Glutamatergic neuron (in vitro differentiated cells): ENCODE measurements around the gene PPIB. TPM values are rescaled to one million over a fixed set of nuclear protein-coding genes. Genes with fewer than 3 reads are reported as not detected.

Experiments
- DNase-seq: peaks from one replicate; pipeline ENCODE4 v3.0.0; 2022
- H3K27ac Mint-ChIP-seq: one replicate; pipeline ENCODE4 v1.8.0; 2020; ENCODE audit warnings: mild to moderate bottlenecking, mixed read lengths, inconsistent platforms; ENCODE audit not compliant: unreplicated experiment
- H3K27me3 Mint-ChIP-seq: one replicate; pipeline ENCODE4 v1.8.0; 2020; ENCODE audit warnings: mild to moderate bottlenecking, moderate library complexity, mixed read lengths, inconsistent platforms; ENCODE audit not compliant: unreplicated experiment
- H3K36me3 Mint-ChIP-seq: one replicate; pipeline ENCODE4 v1.8.0; 2020; ENCODE audit warnings: mild to moderate bottlenecking, mixed read lengths, inconsistent platforms; ENCODE audit not compliant: unreplicated experiment
- H3K4me1 Mint-ChIP-seq: one replicate; pipeline ENCODE4 v1.8.0; 2020; ENCODE audit warnings: mild to moderate bottlenecking, low read depth, mixed read lengths, inconsistent platforms; ENCODE audit not compliant: unreplicated experiment
- H3K4me3 Mint-ChIP-seq: one replicate; pipeline ENCODE4 v1.8.0; 2020; ENCODE audit warnings: mild to moderate bottlenecking, mixed read lengths, inconsistent platforms; ENCODE audit not compliant: unreplicated experiment
- H3K9me3 Mint-ChIP-seq: one replicate; pipeline ENCODE4 v1.8.0; 2020; ENCODE audit warnings: mild to moderate bottlenecking, moderate library complexity, mixed read lengths, inconsistent platforms; ENCODE audit not compliant: unreplicated experiment
- CTCF ChIP-seq: fragments of 200-600 bp; sonication (generic); IDR thresholded peaks from one replicate; pipeline ENCODE4 v1.5.0; 2021; ENCODE audit not compliant: partially characterized antibody, unreplicated experiment
- total RNA-seq: library from RNA; stranded (reverse); fragmentation: NEBNext Ultra II Directional; extraction: Animal tissue kit (Norgen Biotek cat#: 25700); gene quantifications from one replicate; pipeline ENCODE4 v1.2.1, GENCODE V29; 2021; ENCODE audit not compliant: unreplicated experiment

Gene PPIB
- total RNA-seq, 1 donor from 2014 or later: 228 TPM

- Mint-ChIP-seq H3K36me3 (no peaks in the 10 kb centered on the region), H3K9me3 (peaks cover 7% of the 10 kb centered on the region), H3K4me1 (peaks cover 2% of the 10 kb centered on the region), H3K27me3 (peaks cover 5% of the 10 kb centered on the region), H3K27ac (no peak overlapping the region), H3K4me3 (no peak overlapping the region)
- no peak for TF ChIP-seq CTCF
- DNase-seq: no peak
These were observed 12.8 kb downstream of the PPIB start for GRCh38 chr15:64149893-64150578.

GRCh38 chr15:64149424-64149823 is 13.4 kb downstream of the PPIB start:
- TF ChIP-seq CTCF: no peak
- no peak overlapping the region for H3K4me3 Mint-ChIP-seq
- no peak for DNase-seq
- peaks cover 5% of the 10 kb centered on the region for H3K27me3 Mint-ChIP-seq
- peaks cover 2% of the 10 kb centered on the region for H3K4me1 Mint-ChIP-seq
- H3K9me3 Mint-ChIP-seq: peaks cover 7% of the 10 kb centered on the region
- no peaks in the 10 kb centered on the region for H3K36me3 Mint-ChIP-seq
- H3K27ac Mint-ChIP-seq: no peak overlapping the region

DNA sequence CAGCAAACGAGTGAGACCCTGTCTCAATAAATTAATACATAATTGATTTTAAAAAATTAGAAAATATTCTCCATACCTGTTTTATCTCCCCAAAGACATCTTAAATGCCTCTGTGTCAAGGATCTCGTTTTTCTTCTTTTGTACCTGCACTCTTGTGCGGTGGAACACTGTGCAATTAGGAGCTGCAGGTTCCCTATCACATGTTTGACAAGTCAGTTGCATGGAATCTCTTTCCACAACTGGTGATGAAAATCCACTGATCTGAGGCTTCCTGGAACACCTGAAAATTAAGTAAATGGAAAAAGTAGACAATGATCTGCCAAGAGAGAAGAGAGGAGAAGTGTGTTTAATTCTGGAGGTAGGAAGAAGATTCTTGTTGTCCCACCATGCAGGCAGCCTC is 14.2 kb downstream of the PPIB start:
- TF ChIP-seq CTCF: no peak
- Mint-ChIP-seq H3K27me3 (peaks cover 5% of the 10 kb centered on the region), H3K9me3 (peaks cover 6% of the 10 kb centered on the region)

DNA sequence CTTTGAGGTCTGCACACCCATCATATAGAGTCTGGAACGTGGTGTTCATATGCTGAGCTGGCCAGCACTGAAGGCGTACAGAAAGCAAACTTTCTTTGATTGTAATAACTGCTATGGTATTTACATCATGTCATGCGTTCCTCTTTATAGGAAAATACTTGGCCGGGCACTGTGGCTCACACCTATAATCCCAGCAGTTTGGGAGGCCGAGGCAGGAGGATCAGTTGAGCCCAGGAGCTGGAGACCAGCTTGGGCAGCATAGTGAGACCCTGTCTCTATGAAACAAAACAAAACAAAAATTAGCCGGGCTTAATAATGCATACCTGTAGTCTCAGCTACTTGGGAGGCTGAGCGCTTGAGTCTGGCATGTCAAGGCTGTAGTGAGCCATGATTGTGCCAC is 14.7 kb downstream of the PPIB start:
- H3K4me3 Mint-ChIP-seq: no peak overlapping the region
- H3K4me1 Mint-ChIP-seq: peaks cover 2% of the 10 kb centered on the region
- H3K27ac Mint-ChIP-seq: no peak overlapping the region
- peaks cover 6% of the 10 kb centered on the region for H3K9me3 Mint-ChIP-seq
- DNase-seq: no peak
- TF ChIP-seq CTCF: no peak
- no peaks in the 10 kb centered on the region for H3K36me3 Mint-ChIP-seq
- peaks cover 5% of the 10 kb centered on the region for H3K27me3 Mint-ChIP-seq

More for the DNA sequence above, 14.2 kb downstream of the PPIB start:
- no peak for DNase-seq
- no peak overlapping the region for H3K27ac Mint-ChIP-seq
- peaks cover 2% of the 10 kb centered on the region for H3K4me1 Mint-ChIP-seq
- no peak overlapping the region for H3K4me3 Mint-ChIP-seq
- no peaks in the 10 kb centered on the region for H3K36me3 Mint-ChIP-seq

- no peak overlapping the region for H3K4me3 Mint-ChIP-seq
- peaks cover 5% of the 10 kb centered on the region for H3K27me3 Mint-ChIP-seq
- H3K9me3 Mint-ChIP-seq: peaks cover 6% of the 10 kb centered on the region
- peaks cover 2% of the 10 kb centered on the region for H3K4me1 Mint-ChIP-seq
- TF ChIP-seq CTCF: no peak
- no peak for DNase-seq
- no peaks in the 10 kb centered on the region for H3K36me3 Mint-ChIP-seq
- no peak overlapping the region for H3K27ac Mint-ChIP-seq
These were observed 15.7 kb downstream of the PPIB start for GRCh38 chr15:64146885-64147681.
